ENCODE data around the gene NEDD1.

NEDD1 gene

GRCh38 chr12:96985515-96986362, 78.7 kb downstream of the NEDD1 start:
- no peaks in the 10 kb centered on the region for H3K36me3 ChIP-seq (ENCODE audit: control insufficient read depth in 1 of 2, insufficient read depth in 2 of 2, low read length in 2 of 2)
- peak overlapping the region; percentile 56 to 73 for H3K4me3 ChIP-seq (ENCODE audit: low read depth in 1 of 2, low read length in 2 of 2)
- no peak overlapping the region for H3K27ac ChIP-seq (ENCODE audit: low read length)
- H3K27me3 ChIP-seq (ENCODE audit: low read depth, low read length): peaks cover 3% of the 10 kb centered on the region
- H3K4me1 ChIP-seq (ENCODE audit: control insufficient read depth in 1 of 2, insufficient read depth in 2 of 2, low read length in 2 of 2): peaks cover 0 to 14% of the 10 kb centered on the region in 2 donors
- H3K9me3 ChIP-seq (ENCODE audit: control insufficient read depth in 1 of 2, low read length in 2 of 2): no peaks in the 10 kb centered on the region

GRCh38 chr12:96986883-96987523, 79.9 kb downstream of the NEDD1 start:
- Histone ChIP-seq H3K9me3 (ENCODE audit: control insufficient read depth in 1 of 2, low read length in 2 of 2) (no peaks in the 10 kb centered on the region), H3K27me3 (ENCODE audit: low read depth, low read length) (peaks cover 3% of the 10 kb centered on the region), H3K27ac (ENCODE audit: low read length) (no peak overlapping the region), H3K36me3 (ENCODE audit: control insufficient read depth in 1 of 2, insufficient read depth in 2 of 2, low read length in 2 of 2) (no peaks in the 10 kb centered on the region), H3K4me1 (ENCODE audit: control insufficient read depth in 1 of 2, insufficient read depth in 2 of 2, low read length in 2 of 2) (peaks cover 0 to 11% of the 10 kb centered on the region in 2 donors), H3K4me3 (ENCODE audit: low read depth in 1 of 2, low read length in 2 of 2) (no peak overlapping the region)

GRCh38 chr12:96988919-96989318, 81.9 kb downstream of the NEDD1 start:
- Histone ChIP-seq H3K4me1 (ENCODE audit: control insufficient read depth in 1 of 2, insufficient read depth in 2 of 2, low read length in 2 of 2) (peaks cover 0 to 11% of the 10 kb centered on the region in 2 donors), H3K27ac (ENCODE audit: low read length) (no peak overlapping the region), H3K27me3 (ENCODE audit: low read depth, low read length) (peaks cover 3% of the 10 kb centered on the region), H3K4me3 (ENCODE audit: low read depth in 1 of 2, low read length in 2 of 2) (no peak overlapping the region), H3K9me3 (ENCODE audit: control insufficient read depth in 1 of 2, low read length in 2 of 2) (no peaks in the 10 kb centered on the region), H3K36me3 (ENCODE audit: control insufficient read depth in 1 of 2, insufficient read depth in 2 of 2, low read length in 2 of 2) (no peaks in the 10 kb centered on the region)

DNA sequence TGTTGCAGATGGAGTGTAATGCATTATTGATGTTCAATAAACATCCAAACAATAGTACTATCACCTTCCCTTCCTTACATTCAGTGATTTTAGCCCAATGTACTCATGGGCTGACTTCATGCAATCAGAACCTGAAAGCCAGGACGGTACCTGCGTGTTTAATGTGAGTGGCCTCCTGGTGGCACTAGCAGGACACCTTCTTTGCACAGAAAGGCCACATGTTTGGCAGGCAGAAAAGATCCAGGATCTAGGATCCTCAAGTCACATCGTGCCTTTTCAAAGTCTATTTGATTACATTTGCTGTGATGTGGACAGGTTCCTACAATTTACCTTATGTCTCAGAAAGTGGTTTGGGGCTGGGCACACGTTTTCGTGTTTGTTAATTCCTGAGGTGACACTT, 82.9 kb downstream of the NEDD1 start:
- peaks cover 0 to 11% of the 10 kb centered on the region in 2 donors for H3K4me1 ChIP-seq (ENCODE audit: control insufficient read depth in 1 of 2, insufficient read depth in 2 of 2, low read length in 2 of 2)
- peaks cover 3% of the 10 kb centered on the region for H3K27me3 ChIP-seq (ENCODE audit: low read depth, low read length)
- H3K9me3 ChIP-seq (ENCODE audit: control insufficient read depth in 1 of 2, low read length in 2 of 2): no peaks in the 10 kb centered on the region
- no peak overlapping the region for H3K4me3 ChIP-seq (ENCODE audit: low read depth in 1 of 2, low read length in 2 of 2)
- H3K36me3 ChIP-seq (ENCODE audit: control insufficient read depth in 1 of 2, insufficient read depth in 2 of 2, low read length in 2 of 2): no peaks in the 10 kb centered on the region
- H3K27ac ChIP-seq (ENCODE audit: low read length): no peak overlapping the region

DNA sequence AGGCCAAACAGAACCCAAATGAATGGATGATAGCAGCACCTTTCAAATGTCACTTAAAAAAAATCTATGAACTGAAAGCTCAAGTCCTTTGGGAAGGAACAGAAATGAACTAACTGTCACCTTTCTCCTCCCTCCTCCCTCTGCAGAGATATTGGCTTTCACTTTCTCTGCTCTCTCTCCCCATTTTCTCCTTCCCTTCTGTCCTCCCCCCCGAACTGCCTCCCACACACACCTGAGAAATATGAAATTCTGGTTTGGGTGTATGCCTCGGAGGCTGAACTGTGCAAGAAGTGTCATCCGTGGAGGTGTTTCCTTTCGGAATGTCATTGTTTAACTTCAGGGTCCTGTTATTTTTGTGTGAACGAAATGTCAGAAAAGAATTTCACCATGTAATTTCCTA, 87.8 kb downstream of the NEDD1 start:
- H3K36me3 ChIP-seq (ENCODE audit: control insufficient read depth in 1 of 2, insufficient read depth in 2 of 2, low read length in 2 of 2): no peaks in the 10 kb centered on the region
- no peak overlapping the region for H3K4me3 ChIP-seq (ENCODE audit: low read depth in 1 of 2, low read length in 2 of 2)
- no peaks in the 10 kb centered on the region for H3K4me1 ChIP-seq (ENCODE audit: control insufficient read depth in 1 of 2, insufficient read depth in 2 of 2, low read length in 2 of 2)
- H3K27ac ChIP-seq (ENCODE audit: low read length): no peak overlapping the region
- no peaks in the 10 kb centered on the region for H3K9me3 ChIP-seq (ENCODE audit: control insufficient read depth in 1 of 2, low read length in 2 of 2)
- H3K27me3 ChIP-seq (ENCODE audit: low read depth, low read length): no peaks in the 10 kb centered on the region

GRCh38 chr12:96995861-96996260, 88.8 kb downstream of the NEDD1 start:
- H3K36me3 ChIP-seq (ENCODE audit: control insufficient read depth in 1 of 2, insufficient read depth in 2 of 2, low read length in 2 of 2): no peaks in the 10 kb centered on the region
- H3K27me3 ChIP-seq (ENCODE audit: low read depth, low read length): no peaks in the 10 kb centered on the region
- no peaks in the 10 kb centered on the region for H3K4me1 ChIP-seq (ENCODE audit: control insufficient read depth in 1 of 2, insufficient read depth in 2 of 2, low read length in 2 of 2)
- no peak overlapping the region for H3K27ac ChIP-seq (ENCODE audit: low read length)
- no peak overlapping the region for H3K4me3 ChIP-seq (ENCODE audit: low read depth in 1 of 2, low read length in 2 of 2)
- no peaks in the 10 kb centered on the region for H3K9me3 ChIP-seq (ENCODE audit: control insufficient read depth in 1 of 2, low read length in 2 of 2)

- Histone ChIP-seq H3K4me3 (ENCODE audit: low read depth in 1 of 2, low read length in 2 of 2) (no peak overlapping the region), H3K27me3 (ENCODE audit: low read depth, low read length) (no peaks in the 10 kb centered on the region), H3K27ac (ENCODE audit: low read length) (no peak overlapping the region), H3K36me3 (ENCODE audit: control insufficient read depth in 1 of 2, insufficient read depth in 2 of 2, low read length in 2 of 2) (no peaks in the 10 kb centered on the region), H3K4me1 (ENCODE audit: control insufficient read depth in 1 of 2, insufficient read depth in 2 of 2, low read length in 2 of 2) (no peaks in the 10 kb centered on the region), H3K9me3 (ENCODE audit: control insufficient read depth in 1 of 2, low read length in 2 of 2) (no peaks in the 10 kb centered on the region)
Measured at GRCh38 chr12:96997797-96998484, 90.9 kb downstream of the NEDD1 start.

GRCh38 chr12:97003276-97003675, 96.2 kb downstream of the NEDD1 start:
- no peak overlapping the region for H3K27ac ChIP-seq (ENCODE audit: low read length)
- H3K4me1 ChIP-seq (ENCODE audit: control insufficient read depth in 1 of 2, insufficient read depth in 2 of 2, low read length in 2 of 2): no peaks in the 10 kb centered on the region
- no peaks in the 10 kb centered on the region for H3K36me3 ChIP-seq (ENCODE audit: control insufficient read depth in 1 of 2, insufficient read depth in 2 of 2, low read length in 2 of 2)
- no peaks in the 10 kb centered on the region for H3K9me3 ChIP-seq (ENCODE audit: control insufficient read depth in 1 of 2, low read length in 2 of 2)
- no peak overlapping the region for H3K4me3 ChIP-seq (ENCODE audit: low read depth in 1 of 2, low read length in 2 of 2)
- H3K27me3 ChIP-seq (ENCODE audit: low read depth, low read length): no peaks in the 10 kb centered on the region

Data from muscle layer of duodenum (tissue), 2 donors.